MM.1S (cell line): ENCODE measurements around the gene SH3RF3.

Experiments
- EZH2 ChIP-seq: fragments of 300-600 bp; sonication (generic); optimal IDR thresholded peaks from 2 replicates; pipeline ENCODE3; 2017; ENCODE audit warnings: low read depth, mild to moderate bottlenecking, antibody characterized with exemption, low read length, mixed read lengths
- EZH2phosphoT487 ChIP-seq: fragments of 300-600 bp; sonication (generic); IDR thresholded peaks from 2 replicates; pipeline ENCODE4 v1.6.1; 2018; ENCODE audit warnings: antibody characterized with exemption, low read length
- TF ChIP-seq, protein P1 (sequence below): fragments of 300-600 bp; sonication (generic); IDR thresholded peaks from 2 replicates; pipeline ENCODE4 v1.5.1; 2016; ENCODE audit warnings: antibody characterized with exemption, low read length, mixed read lengths

DNA sequence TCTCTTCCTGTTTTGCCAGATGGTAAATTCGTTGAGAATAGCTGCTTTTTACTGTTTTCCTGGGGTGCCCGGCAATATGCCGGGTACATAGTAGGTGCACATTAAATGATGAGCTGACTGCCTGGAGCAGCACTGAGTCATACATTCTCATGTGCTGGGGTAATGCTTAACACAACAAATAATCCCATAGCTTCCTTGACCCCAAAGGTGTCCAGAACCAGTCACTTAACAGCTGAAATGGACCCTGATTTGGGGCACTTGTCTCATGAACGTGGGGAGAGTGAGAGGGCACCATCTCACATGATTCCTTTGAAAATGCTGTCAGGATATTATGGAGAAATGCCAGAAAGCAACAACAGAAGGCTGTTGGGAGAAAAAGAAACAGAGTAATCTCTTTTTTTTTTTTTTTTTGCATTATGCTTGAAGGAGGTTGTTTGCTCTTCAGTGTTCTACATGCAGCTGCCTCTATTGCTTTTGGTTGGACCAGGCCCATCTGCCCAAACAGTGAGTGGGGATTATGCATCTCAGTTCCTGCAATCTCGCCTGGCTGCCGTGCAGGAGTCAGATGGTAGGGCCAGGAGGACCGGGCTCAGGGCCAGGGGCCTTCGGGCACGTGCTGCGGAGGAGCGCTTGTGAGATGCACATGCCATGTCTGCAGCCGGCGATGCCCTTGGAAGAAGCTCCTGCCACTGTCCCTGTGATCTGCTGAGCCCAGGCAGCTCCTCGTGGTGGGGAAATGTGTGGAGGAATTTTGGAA lies 162.1 kb downstream of the SH3RF3 start:
- TF ChIP-seq, protein P1, sequence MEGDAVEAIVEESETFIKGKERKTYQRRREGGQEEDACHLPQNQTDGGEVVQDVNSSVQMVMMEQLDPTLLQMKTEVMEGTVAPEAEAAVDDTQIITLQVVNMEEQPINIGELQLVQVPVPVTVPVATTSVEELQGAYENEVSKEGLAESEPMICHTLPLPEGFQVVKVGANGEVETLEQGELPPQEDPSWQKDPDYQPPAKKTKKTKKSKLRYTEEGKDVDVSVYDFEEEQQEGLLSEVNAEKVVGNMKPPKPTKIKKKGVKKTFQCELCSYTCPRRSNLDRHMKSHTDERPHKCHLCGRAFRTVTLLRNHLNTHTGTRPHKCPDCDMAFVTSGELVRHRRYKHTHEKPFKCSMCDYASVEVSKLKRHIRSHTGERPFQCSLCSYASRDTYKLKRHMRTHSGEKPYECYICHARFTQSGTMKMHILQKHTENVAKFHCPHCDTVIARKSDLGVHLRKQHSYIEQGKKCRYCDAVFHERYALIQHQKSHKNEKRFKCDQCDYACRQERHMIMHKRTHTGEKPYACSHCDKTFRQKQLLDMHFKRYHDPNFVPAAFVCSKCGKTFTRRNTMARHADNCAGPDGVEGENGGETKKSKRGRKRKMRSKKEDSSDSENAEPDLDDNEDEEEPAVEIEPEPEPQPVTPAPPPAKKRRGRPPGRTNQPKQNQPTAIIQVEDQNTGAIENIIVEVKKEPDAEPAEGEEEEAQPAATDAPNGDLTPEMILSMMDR = no peak
- no peak for TF ChIP-seq EZH2
- TF ChIP-seq EZH2phosphoT487 = no peak
